ENCODE data around the gene RNF19B. TPM values are rescaled to one million over a fixed set of nuclear protein-coding genes. Genes with fewer than 3 reads are reported as not detected.

Gene RNF19B
- total RNA-seq, 1 donor from 2014 or later: 29.7 TPM

DNA sequence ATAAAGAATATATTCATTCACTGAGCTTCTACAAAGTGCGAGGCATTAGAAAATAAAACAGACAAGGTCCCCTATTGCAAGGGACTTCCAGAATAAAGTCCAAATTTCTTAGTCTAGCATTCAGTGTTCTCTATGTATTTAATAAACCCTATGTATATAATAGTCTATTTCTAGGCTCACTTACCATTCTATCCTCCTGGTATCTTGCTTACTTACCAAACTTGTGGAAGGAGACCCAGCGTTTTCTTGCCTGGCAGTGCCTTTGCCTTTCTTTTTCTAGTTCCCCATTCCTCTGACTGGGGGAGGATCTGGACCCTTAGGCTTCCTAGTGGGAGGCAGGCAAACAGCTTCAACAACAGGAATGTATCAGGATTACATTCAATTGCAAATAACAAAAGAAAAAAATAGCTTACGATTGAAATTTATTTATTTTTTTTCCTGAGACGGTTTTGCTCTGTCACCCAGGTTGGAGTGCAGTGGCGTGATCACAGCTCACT, 690 bp upstream of the RNF19B start:
- H3K4me3 Mint-ChIP-seq (ENCODE audit: unreplicated experiment): peak overlapping the region; percentile 88
- H3K27me3 Mint-ChIP-seq (ENCODE audit: low read depth, unreplicated experiment): peaks cover 9% of the 10 kb centered on the region
- DNase-seq (ENCODE audit: low read depth) (no peak), FAIRE-seq (no peak)
- Histone ChIP-seq H3K4me3 (ENCODE audit: insufficient read depth, low read depth, low read length) (peak overlapping the region; percentile 66), H3K4me2 (ENCODE audit: low read length) (peak overlapping the region; percentile 95), H4K20me1 (ENCODE audit: insufficient read depth, low read length) (peaks cover 32% of the 10 kb centered on the region), H2AFZ (ENCODE audit: low read depth, low read length) (peak overlapping the region; percentile 83), H3K27me3 (ENCODE audit: insufficient read depth, low read length) (no peaks in the 10 kb centered on the region), H3K27ac (ENCODE audit: low read depth, low read length) (peak overlapping the region; percentile 57), H3K9me3 (ENCODE audit: insufficient read depth, low read depth, low read length) (no peaks in the 10 kb centered on the region), H3K4me1 (ENCODE audit: insufficient read depth, low read length) (peaks cover 23% of the 10 kb centered on the region), H3K79me2 (ENCODE audit: insufficient read depth, low read length) (peaks cover 38% of the 10 kb centered on the region), H3K36me3 (ENCODE audit: insufficient read depth, low read length) (no peaks in the 10 kb centered on the region), H3K9ac (ENCODE audit: low read length) (no peak overlapping the region)
- peaks cover 1% of the 10 kb centered on the region for H3K36me3 Mint-ChIP-seq (ENCODE audit: low read depth, unreplicated experiment)
- H3K4me1 Mint-ChIP-seq (ENCODE audit: low read depth, unreplicated experiment): peaks cover 23% of the 10 kb centered on the region
- TF ChIP-seq CTCF (IDR thresholded peaks at IDR 0.05; ENCODE audit: insufficient read depth, low read depth, low read length) (no peak), EZH2 (IDR thresholded peaks at IDR 0.05; ENCODE audit: insufficient read depth, low read length) (no peak)
- H3K9me3 Mint-ChIP-seq (ENCODE audit: unreplicated experiment): no peaks in the 10 kb centered on the region
- peak overlapping the region; percentile 88 for H3K27ac Mint-ChIP-seq (ENCODE audit: unreplicated experiment)

DNA sequence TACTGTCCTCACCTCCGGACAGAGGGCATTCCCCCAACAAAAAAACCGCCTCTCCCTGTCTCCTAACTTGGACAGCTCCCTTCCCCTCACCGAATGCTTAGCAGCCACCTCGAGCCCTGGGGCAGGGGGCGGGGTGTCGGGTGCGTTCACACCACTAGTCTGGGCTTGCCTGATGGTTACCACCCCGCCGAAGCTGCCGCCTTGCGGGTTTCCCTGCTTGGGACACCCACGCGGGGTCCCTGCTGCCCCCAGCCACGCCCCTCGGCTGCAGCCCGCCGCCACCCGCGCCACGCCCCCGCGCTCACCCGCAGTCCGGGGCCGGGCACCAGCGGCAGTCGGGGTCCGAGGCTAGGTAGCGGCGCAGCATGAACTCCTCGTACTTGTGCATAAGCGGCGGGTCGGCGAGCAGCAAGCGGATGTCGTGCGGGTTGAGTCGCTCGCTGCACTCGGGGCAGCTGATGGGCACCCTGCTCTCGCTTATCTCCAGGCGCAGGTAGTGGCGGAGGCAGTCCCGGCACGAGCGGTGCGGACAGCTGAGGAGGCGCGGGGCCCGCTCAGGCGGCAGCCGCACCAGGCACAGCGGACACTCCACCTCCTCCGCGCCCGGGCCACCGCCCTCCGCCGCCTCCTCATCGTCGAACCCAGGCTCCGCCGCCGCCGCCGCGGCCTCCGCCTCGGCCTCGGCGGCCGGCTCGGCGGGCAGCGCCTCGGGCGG, 706 bp downstream of the RNF19B start:
- Histone ChIP-seq H3K4me1 (ENCODE audit: insufficient read depth, low read length) (peaks cover 23% of the 10 kb centered on the region), H3K79me2 (ENCODE audit: insufficient read depth, low read length) (peaks cover 49% of the 10 kb centered on the region), H3K27me3 (ENCODE audit: insufficient read depth, low read length) (no peaks in the 10 kb centered on the region), H3K27ac (ENCODE audit: low read depth, low read length) (peak overlapping the region; percentile 46), H3K9ac (ENCODE audit: low read length) (peak overlapping the region; percentile 80), H3K4me3 (ENCODE audit: insufficient read depth, low read depth, low read length) (peak overlapping the region; percentile 80), H3K9me3 (ENCODE audit: insufficient read depth, low read depth, low read length) (no peaks in the 10 kb centered on the region), H2AFZ (ENCODE audit: low read depth, low read length) (peak overlapping the region; percentile 62), H4K20me1 (ENCODE audit: insufficient read depth, low read length) (peaks cover 43% of the 10 kb centered on the region), H3K36me3 (ENCODE audit: insufficient read depth, low read length) (no peaks in the 10 kb centered on the region), H3K4me2 (ENCODE audit: low read length) (peak overlapping the region; percentile 95)
- DNase-seq (ENCODE audit: low read depth): peak; percentile 31
- H3K4me1 Mint-ChIP-seq (ENCODE audit: low read depth, unreplicated experiment): peaks cover 20% of the 10 kb centered on the region
- H3K27me3 Mint-ChIP-seq (ENCODE audit: low read depth, unreplicated experiment): peaks cover 7% of the 10 kb centered on the region
- no peak for TF ChIP-seq EZH2 (IDR thresholded peaks at IDR 0.05; ENCODE audit: insufficient read depth, low read length)
- TF ChIP-seq CTCF (IDR thresholded peaks at IDR 0.05; ENCODE audit: insufficient read depth, low read depth, low read length): no peak
- H3K9me3 Mint-ChIP-seq (ENCODE audit: unreplicated experiment): no peaks in the 10 kb centered on the region
- H3K27ac Mint-ChIP-seq (ENCODE audit: unreplicated experiment): no peak overlapping the region
- peaks cover 1% of the 10 kb centered on the region for H3K36me3 Mint-ChIP-seq (ENCODE audit: low read depth, unreplicated experiment)
- FAIRE-seq: no peak
- H3K4me3 Mint-ChIP-seq (ENCODE audit: unreplicated experiment): peak overlapping the region; percentile 94
